Fibroblast of skin of scalp (primary cell): ENCODE measurements around the gene PTP4A2.

Source experiments
- DNase-seq: peaks from one replicate; pipeline ENCODE4 v3.0.0-alpha.2; 2013

The PTP4A2 gene

GRCh38 chr1:31859044-31859443 is 79.1 kb downstream of the PTP4A2 start:
- no peak for DNase-seq

- DNase-seq, result no peak
These were observed 80.3 kb downstream of the PTP4A2 start for GRCh38 chr1:31857863-31858262.
